Measurements from ENCODE around the gene PRKCD.
A peak's percentile ranks its signal among the peaks of the same experiment; 100 is the strongest.

Gene PRKCD

DNA sequence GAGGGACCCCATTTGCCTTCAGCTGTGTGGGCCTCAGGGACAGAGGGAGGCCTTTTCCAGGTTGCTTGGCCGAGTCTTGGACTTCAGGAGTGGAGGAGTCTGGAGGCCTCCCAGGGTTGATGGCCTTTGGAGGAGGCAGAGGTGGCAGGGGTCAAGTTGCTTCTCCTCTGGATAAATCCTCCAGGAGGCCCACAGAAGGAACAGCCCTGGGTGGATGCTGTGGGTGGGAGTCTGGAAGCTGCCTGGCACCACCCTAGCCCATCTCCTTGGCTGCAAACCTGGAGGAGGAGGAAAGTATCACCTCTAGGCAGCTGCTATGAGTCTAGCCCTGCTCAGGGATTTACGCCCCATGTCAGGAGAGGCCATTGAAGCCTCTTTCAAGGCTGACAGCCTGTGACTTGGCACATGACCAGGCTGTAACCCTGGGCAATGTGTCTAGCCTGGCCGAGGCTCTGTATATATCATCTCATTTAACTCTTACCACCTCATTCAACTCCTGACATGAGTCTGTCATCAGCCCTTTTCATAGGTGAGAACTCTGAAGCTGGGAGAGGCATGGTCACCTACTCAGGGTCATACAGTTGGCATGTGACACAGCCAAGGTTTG is 2.9 kb upstream of the PRKCD start:
- DNase-seq, result no peak

DNA sequence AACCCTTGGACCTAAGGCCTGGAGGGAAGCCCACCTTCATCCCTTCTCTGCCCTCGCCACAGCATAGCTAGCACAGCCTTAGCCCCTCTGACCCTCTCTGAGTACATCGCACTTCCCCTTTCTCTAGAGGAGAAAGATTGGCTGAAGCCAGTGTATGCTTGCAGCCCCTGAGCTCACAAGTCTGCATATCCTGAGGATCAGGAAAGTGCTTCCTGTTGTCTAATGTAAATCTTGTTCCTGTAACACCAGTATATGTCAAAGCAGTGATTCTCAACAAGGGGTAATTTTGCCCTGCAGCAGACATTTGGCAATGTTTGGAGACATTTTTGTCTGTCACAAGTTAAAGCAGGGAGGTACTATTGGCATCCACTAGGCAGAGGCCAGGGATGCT is 2.2 kb upstream of the PRKCD start:
- no peak for DNase-seq

DNA sequence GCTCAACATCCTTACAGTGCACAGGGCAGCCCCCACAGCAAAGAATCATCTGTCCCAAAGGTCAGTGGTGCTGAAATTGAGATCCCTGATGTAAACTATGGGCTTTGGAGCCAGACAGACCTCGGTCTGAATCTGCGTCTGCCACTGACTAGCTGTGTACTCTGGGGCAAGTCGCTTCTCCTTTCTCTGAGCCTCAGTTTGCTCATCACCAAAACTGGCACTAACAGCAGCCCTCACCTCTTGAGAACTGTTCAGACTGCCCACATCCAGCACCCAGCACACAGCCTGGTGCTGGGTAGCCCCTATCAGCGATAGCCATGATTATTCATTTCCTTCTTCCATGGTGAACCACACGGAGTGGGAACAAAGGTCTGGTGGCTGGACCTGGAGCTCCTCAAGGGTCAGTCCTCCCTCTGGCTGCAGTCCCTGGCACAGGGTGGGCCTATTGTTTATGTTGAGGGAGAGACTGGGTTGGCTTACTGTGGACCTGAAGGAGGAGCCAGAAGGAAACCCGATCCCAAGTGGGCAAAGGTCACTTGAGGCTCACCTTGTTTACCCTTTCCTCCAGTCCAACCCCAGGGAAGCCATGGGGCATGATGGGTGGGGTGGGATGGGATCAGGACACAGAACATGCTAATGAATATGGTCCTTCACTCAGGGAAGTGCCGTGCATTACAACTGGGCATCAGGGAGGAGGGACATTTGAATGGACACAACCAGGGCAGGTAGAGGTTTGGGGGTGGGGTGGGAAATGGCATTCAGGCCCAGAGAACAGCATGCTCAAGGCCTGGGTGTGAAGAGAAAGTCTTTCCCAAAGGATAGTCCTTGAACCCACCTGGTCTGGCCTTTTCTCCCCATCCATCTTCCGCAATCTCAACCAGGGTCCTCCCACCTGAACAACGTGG is 1.6 kb upstream of the PRKCD start:
- no peak for DNase-seq

DNA sequence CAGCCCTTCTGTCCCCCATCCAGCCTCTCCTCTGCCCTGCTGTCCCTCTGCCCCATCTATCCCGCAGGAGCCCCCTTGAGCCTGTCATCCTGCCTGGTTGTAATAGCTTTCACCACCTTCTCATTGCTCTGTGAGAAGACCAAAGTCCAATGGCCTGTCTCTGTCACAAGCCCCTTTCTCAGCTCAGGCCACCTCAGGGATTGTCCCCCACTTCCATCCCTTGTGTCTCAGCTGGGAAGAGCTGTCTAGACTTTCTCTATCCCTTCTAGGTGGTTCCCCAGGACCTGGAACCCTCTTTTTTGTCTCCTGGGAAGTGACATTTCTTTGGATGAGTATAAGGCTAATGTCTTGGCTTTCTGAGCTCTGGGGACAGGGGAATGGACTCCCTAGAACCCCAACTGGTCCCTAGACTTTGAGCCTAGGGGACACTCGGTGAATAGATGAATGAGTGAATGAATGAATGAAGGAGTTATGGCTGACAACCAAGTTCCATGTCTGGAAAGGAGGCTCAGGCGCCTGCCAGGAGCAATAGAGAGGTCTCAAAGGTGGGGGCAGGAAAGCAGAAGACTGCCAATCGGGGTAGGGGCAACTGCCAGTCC is 849 bp upstream of the PRKCD start:
- no peak for DNase-seq

DNA sequence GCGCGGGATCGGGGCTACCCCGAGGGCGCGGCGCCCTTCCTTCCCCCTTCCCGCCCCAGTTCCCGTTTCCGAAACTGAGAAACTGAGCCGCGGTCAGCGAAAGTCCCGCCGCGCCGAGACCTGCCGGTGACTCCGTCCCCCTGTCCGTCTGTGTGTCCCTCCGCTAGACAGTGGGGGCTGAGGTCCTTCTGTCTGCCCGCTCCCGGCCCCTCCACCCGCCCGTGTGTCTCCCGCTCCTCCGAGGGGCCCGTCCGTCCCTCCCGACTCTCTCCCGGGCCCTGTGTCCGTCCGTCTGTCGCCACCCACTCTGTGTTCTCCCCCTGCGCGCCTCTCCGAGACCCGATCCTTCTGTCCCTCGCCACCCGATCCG is 426 bp downstream of the PRKCD start:
- DNase-seq, result no peak

DNA sequence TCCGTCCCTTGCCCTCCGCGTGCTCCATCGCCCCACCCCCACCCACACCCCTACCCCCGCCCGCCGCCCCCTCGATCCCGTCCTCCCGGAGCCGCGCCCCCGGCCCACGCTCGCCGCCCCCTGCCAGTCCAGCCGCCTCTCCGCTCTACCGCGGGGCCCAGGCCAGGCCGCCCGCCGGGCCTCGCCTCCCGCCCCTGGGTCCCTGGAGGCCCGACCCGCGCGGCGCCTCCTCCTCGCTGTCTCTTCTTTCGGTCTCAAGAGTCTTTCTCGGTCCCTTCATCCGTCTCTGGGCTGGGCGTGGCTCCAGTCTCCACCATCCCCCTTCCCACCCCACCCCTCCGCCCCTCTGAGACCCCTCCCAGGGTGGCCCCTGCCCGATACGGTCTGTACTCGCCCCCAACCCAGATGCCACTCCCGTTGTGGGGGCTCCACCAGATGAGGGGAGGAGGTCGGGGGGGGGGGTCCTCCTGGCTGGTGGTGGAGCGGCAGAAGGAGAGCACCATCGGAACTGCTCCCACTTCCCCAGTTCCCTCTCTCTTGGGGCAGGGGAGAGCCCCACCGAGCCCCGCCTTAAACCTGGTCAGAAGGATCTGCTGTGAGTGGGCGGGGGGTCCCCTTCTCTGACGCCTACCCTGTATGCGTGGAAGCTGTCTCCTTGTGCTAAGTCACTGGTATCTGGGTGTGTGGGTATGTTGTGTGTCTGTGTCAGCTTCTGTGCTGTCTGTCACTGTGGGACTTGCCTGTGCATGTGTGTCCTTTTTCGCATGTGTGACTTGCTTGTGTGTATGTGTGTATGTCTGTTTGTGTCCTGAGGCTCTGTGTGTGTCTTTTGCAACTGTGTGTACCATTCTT is 1.0 kb downstream of the PRKCD start:
- no peak for DNase-seq

DNA sequence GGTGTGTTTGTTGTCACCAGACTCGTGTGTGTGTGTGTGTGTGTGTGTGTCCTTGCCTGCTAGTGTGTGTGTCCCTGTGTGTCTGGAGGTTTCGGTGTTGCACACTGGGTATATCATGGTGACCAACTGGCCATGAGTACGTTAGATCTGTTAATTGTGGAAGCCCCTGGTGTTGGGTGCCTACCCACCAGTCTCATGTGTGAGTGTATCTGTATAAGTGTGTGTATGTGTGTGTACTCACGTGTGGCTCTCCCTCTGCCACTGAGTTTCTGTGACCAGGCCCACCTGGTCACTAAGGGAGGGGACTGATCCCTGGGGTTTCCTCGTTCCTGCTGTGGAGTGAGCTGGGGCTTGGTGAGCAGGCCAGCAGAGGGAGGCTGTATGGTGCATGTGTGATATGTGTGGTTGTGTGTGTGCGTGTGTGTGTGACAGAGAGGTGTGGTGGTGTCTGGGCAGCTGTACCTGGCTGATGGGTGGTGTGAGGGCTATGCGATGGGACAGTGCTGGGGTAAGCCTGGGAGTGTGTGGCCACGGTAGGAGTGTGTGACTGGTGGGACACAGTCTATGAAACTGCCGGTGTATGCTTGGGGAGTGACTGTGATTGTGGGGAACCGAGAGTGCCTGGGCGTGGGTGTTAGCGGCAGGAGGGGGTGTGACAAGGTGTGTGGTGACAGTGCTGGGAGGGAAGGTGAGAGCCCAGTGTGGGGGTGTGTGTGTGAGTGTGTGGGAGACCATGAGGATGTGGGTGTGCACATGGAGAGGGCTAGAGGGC is 1.8 kb downstream of the PRKCD start:
- no peak for DNase-seq

DNA sequence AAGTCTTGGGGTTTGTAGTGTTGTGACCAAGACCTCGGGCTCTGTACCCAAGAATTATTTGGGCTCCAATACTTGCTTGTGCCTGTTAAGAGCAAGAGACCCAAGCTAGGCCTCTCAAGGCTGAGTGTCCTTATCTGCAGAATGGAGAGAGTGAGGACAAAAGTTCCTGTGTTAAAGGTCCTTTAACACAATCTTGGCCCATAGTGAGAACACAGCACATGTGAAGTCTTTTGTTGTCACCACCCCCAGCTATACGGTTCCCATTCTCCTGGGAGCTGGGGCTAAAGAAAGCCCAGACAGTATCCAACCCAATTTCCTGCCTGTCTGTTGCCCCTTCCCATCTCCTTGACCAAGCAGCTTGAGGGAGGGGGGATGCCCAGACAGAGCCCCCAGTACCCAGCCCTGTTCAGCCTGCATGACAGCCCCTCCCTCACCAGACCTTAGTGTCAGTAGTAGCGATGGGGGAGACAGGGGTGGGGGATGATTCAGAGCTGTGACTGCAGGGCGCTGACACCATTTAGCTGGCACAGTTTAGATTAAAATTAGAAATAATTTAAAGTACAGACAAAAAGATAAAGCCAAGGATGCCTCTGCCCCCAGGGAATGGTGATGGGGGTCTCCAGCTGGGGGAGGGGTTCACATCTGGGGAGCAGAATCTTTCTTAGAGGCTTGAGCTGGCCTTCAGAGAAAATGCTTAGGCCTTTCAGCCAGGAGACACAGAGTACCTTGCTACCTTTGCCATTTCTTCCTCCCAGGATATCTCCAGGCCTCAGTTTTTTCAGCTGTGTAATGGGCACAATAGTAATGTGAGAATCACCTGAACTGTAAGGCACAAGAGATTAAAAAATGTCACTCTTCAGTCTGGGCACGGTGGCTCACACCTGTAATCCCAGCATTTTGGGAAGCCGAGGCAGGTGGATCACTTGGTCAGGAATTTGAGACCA is 2.7 kb downstream of the PRKCD start:
- DNase-seq, result no peak

DNA sequence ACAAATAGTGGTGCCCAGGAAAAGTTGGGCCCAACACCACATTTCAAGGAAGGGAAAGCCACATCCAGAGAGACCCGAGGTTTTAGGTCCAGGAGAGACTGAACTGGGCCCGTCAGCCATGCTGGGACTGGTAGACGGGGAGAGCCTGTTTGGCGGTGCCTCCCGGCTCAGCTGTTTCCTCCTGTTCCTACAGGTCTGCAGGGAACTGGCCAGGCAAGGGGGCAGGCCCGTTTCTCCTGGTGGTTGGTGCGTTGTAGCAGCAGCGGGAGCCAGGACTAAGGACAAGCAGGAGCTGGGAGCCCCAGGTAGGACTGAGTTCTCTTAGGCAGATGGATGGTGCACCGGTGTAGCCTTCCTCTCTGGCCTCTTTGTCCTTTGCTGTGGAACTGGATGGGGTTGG is 3.9 kb downstream of the PRKCD start:
- DNase-seq, result no peak

DNA sequence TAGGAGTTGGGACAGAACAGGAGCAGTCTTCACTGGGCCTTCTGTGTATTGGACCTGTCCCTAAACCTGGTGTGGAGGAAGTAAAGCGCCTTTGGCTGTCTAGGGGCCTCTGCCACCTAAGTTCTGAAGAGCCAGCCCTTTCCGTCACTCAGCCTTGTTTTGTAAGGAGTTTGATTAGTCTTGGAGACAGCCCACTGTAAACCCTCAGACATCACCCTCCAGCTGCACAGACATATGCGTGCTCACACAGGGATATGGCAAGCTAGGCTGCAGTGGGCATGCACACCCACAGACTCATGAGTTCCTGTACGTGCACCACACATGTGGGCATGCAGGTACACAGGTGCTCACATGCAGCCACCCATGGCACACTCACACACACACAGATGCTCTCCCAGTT is 5.2 kb downstream of the PRKCD start:
- no peak for DNase-seq

DNA sequence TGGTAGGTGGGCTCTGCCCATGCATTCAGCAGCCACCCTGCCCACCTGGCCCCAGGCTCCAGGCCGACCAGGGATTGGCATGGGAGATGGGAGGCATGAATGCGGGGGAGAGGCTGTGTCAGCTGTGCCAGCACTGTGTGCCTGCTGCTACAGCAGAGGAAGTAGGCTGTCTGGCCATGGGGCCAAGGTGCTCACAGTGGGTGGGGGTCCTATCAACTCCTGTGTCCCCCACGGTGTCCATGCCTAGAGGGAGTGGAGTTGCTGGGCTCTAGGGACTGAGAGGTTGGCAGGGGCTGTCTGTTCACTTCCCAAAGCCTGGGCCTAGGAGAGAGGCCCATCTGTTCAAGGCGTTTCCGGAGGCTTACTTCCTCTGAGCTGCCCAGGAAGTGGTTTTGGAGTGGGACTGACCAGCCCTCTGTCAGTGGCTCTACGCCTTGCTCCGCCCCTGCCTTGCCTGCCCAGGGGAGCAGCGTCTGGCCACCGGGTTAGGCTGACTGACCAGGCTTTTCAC is 5.8 kb downstream of the PRKCD start:
- DNase-seq, result peak; percentile 12

DNA sequence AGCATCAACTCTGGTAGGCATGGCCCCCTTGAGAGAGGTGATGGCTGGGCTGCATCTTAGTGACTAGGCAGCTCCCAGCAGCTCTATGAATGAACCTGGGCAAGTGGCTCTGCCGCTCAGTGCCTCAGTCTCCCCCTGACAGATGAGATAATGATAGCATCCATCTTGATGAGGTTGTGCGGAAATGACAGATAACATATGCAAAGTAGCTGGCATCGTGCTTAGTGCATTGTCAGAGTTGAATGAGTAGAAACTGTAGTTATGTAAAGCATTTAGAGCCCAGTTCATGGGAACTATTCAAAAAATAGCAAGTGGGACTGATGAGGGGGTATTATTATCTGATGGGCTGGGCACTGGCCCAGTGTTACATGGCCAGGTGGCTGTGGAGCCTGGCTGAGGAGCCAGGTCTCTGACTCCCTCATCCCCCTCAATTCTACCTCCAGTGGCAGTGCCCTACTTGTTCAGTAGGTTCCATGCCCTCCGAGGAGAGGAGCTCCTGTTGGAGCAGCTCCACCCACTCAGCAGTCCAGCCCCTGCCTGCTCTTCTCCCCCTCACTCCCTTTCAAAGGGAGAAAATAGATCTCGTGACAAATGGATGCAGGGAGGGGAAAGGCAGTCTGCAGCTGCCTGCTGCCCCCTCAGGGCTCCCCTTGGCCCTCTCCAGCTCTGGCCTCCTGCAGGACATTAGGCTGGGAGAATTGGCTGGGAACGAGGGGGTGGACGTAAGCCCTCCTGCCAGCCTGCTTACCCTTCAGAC is 6.6 kb downstream of the PRKCD start:
- no peak for DNase-seq

DNA sequence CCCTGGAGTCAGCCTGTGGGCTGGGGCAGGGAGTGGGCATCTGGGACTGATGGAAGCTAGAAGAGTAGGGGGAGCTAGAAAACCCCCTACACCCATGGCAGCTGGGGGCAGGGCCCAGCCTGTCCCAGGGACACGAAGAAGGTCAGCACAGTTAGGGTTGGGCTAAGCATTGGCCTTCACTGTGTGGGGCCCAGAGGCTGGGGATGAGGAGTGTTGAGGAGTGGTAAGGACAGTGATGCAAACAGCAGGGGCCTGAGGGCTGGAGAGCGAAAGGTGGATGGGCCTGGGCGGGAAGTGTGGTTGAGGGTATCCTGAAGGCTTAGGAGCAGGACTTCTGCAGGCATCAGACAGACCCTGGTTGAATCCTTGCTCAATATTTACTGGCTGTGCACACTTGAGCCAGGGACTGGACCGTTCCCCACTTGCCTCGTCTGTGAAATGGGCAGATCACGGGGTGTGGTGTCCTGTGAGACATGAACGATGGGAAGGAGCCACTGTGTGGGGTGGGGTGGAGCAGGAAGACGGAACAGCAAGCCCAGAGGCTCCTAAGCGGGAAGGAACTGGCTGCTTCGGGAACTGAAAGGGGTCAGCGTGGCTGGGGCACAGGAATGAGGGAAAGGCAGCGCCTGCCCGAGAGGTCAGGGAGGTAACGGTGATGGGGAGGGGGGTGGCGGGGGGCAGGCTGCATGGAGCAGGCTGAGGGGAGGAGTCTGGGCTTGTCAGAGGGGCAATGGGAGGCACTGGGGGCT is 7.3 kb downstream of the PRKCD start:
- DNase-seq, result no peak

DNA sequence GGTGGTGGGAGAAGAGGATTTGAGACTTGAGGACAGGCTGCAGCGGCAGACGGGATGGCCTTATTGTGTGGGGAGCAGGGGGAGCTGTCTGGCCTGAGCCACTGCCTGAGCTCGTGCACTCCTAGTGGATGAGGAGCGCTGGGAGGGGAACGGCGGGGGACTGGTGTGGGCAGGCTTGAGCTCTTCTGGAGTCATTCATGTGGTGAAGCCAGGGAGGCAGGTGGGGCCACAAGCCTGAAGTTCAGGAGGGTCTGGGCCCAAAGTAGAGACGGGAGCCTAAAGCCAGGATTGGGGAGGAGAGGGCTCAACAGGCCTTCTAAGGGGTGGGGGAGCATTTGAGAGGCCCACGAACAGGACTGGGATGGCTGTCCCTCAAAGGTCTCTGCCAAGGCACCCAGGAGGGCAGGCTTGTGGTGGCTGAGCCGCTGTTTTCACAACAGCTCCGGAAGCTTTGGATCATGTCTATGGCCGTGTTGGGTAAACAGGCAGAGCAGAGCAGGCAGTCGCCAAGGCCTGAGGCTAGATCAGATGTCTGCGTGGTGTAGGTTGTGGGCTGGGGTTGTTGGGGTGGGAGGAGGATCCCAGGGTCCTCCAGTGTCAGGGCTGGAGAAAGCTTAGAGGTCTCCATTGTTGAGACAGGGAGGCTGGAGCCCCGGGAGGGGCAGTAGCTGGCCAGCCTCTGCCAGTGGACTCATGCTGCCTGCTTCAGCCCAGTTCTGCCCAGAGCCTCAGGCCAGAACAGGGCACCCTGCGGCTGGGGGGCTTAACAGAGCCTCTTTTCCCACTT is 8.2 kb downstream of the PRKCD start:
- DNase-seq, result no peak

DNA sequence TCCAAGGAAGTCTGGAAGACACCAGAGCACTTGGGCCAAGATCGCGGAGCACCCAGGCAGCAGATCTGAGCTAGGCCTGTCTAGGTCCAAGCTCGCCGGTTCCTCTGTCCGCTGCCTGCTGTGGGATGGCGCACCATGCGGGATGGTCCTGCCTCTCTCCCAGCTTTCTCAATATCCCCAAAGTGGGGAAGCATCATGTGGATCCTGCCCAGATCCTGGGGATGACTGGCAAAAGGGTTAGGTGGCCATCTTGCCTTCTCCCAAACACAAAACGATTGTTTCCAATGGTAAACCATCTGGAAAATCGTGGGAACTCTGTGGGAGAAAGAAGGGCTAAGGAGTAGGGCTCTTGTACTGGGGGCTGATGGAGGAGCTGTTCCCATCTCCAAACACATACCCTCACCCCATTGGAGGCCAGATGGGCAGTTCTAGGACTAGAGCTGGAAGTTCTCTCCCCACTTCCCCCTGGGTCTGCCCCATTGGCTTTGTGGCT is 8.9 kb downstream of the PRKCD start:
- DNase-seq, result no peak

DNA sequence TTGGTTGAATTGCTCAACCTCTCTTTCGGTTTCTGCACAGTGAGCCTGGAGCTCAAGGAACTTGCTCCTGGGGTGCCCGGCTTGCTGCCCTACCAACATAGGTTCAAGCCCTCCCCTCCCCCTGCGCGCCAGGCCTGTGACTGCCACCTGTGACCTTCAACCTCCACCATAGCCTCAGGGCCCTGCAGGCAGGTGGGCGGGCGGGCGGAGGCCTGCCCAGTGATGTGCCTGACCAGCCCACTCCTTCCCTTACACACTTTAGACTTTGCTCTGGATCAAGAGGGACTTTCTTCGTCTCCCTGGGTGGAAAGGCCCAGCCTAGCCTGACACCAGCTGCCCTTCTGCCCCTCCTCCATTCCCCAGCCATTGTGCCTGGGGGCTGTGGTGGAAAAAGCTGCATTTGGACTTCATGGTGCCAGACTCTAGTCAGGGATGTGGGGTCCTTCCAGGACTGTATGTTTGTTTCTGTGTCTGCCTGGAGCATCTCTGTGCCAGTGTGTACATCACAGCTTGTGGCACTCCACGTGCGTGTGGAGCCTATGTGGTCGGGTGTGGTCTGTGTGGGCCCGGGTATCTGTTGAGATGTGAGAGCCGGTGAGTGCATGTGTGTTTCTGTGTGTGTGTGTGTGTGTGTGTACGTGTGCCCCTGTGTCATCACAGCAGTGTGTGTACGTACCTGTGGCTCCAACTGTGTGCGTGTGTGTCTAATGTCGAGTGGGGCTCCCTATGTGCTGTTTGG is 9.5 kb downstream of the PRKCD start:
- DNase-seq, result no peak

DNA sequence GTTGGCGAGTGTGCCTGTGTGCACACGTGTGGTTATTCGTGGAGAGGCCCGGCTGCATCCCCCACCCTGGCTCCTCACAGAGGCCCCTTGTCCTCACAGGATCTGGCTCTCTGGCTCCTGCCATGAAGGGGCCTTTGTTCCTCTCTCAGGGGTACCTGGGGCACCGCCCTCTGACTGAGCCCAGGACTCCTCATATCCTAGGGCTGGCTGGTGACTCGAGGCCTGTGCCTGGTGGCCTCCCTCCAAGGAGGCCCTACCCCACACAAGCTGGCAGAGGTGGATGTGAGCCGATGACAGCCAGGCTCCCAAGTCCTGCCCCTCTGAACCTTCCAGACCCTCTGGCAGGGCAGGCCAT is 10.0 kb downstream of the PRKCD start:
- DNase-seq, result no peak
